IPS-15b (cell line): ENCODE data around the gene FAM83F.

ENCODE experiments used
- H3K27me3 ChIP-seq: one replicate; pipeline ENCODE4 v1.6.1; 2013; ENCODE audit warnings: low read length; ENCODE audit not compliant: control insufficient read depth, insufficient read depth
- H3K36me3 ChIP-seq: one replicate; pipeline ENCODE4 v1.6.1; 2013; ENCODE audit warnings: low read length; ENCODE audit not compliant: control insufficient read depth, insufficient read depth
- H3K4me1 ChIP-seq: one replicate; pipeline ENCODE4 v1.6.1; 2013; ENCODE audit warnings: mild to moderate bottlenecking, low read length; ENCODE audit not compliant: control insufficient read depth, insufficient read depth
- H3K4me3 ChIP-seq: one replicate; pipeline ENCODE4 v1.5.1; 2013; ENCODE audit warnings: low read depth, low read length
- H3K9ac ChIP-seq: one replicate; pipeline ENCODE4 v1.6.1; 2013; ENCODE audit warnings: low read depth, mild to moderate bottlenecking, low read length
- H3K9me3 ChIP-seq: one replicate; pipeline ENCODE4 v1.6.1; 2013; ENCODE audit warnings: mild to moderate bottlenecking, low read length; ENCODE audit not compliant: control insufficient read depth, insufficient read depth

FAM83F gene

GRCh38 chr22:39967996-39968972 is 26.5 kb upstream of the FAM83F start:
- Histone ChIP-seq H3K4me1 (peaks cover 7% of the 10 kb centered on the region), H3K27me3 (no peaks in the 10 kb centered on the region), H3K9ac (no peak overlapping the region)

GRCh38 chr22:39970742-39971141 is 24.0 kb upstream of the FAM83F start:
- no peaks in the 10 kb centered on the region for H3K36me3 ChIP-seq
- H3K4me3 ChIP-seq = no peak overlapping the region
- H3K9ac ChIP-seq = no peak overlapping the region
- no peaks in the 10 kb centered on the region for H3K9me3 ChIP-seq
- peaks cover 7% of the 10 kb centered on the region for H3K4me1 ChIP-seq
- no peaks in the 10 kb centered on the region for H3K27me3 ChIP-seq

More at GRCh38 chr22:39967996-39968972, 26.5 kb upstream of the FAM83F start:
- H3K36me3 ChIP-seq = no peaks in the 10 kb centered on the region
- no peak overlapping the region for H3K4me3 ChIP-seq
- H3K9me3 ChIP-seq = no peaks in the 10 kb centered on the region

GRCh38 chr22:39972641-39973040 is 22.1 kb upstream of the FAM83F start:
- peaks cover 4% of the 10 kb centered on the region for H3K27me3 ChIP-seq
- H3K9me3 ChIP-seq = no peaks in the 10 kb centered on the region
- H3K4me3 ChIP-seq = no peak overlapping the region
- no peak overlapping the region for H3K9ac ChIP-seq
- H3K4me1 ChIP-seq = peaks cover 7% of the 10 kb centered on the region
- H3K36me3 ChIP-seq = no peaks in the 10 kb centered on the region

GRCh38 chr22:39973656-39974055 is 21.1 kb upstream of the FAM83F start:
- no peak overlapping the region for H3K9ac ChIP-seq
- H3K36me3 ChIP-seq = no peaks in the 10 kb centered on the region
- peaks cover 3% of the 10 kb centered on the region for H3K4me1 ChIP-seq
- peaks cover 4% of the 10 kb centered on the region for H3K27me3 ChIP-seq
- H3K9me3 ChIP-seq = no peaks in the 10 kb centered on the region
- no peak overlapping the region for H3K4me3 ChIP-seq

- Histone ChIP-seq H3K27me3 (peaks cover 4% of the 10 kb centered on the region), H3K9me3 (no peaks in the 10 kb centered on the region), H3K4me3 (no peak overlapping the region), H3K36me3 (no peaks in the 10 kb centered on the region), H3K4me1 (no peaks in the 10 kb centered on the region), H3K9ac (no peak overlapping the region)
Observed at GRCh38 chr22:39974065-39974464, 20.7 kb upstream of the FAM83F start.

GRCh38 chr22:39979048-39979447 is 15.7 kb upstream of the FAM83F start:
- Histone ChIP-seq H3K27me3 (peaks cover 4% of the 10 kb centered on the region), H3K4me3 (no peak overlapping the region)

GRCh38 chr22:39979458-39979857 is 15.3 kb upstream of the FAM83F start:
- H3K9ac ChIP-seq = no peak overlapping the region
- peaks cover 4% of the 10 kb centered on the region for H3K27me3 ChIP-seq
- H3K9me3 ChIP-seq = no peaks in the 10 kb centered on the region

More at GRCh38 chr22:39979048-39979447, 15.7 kb upstream of the FAM83F start:
- Histone ChIP-seq H3K4me1 (no peaks in the 10 kb centered on the region), H3K9ac (no peak overlapping the region), H3K36me3 (no peaks in the 10 kb centered on the region), H3K9me3 (no peaks in the 10 kb centered on the region)

GRCh38 chr22:39980596-39980995 is 14.2 kb upstream of the FAM83F start:
- no peaks in the 10 kb centered on the region for H3K9me3 ChIP-seq
- H3K36me3 ChIP-seq = no peaks in the 10 kb centered on the region
- H3K4me3 ChIP-seq = no peak overlapping the region
- no peak overlapping the region for H3K9ac ChIP-seq
- H3K4me1 ChIP-seq = no peaks in the 10 kb centered on the region
- peaks cover 7% of the 10 kb centered on the region for H3K27me3 ChIP-seq

More at GRCh38 chr22:39979458-39979857, 15.3 kb upstream of the FAM83F start:
- H3K36me3 ChIP-seq = no peaks in the 10 kb centered on the region
- no peaks in the 10 kb centered on the region for H3K4me1 ChIP-seq
- H3K4me3 ChIP-seq = no peak overlapping the region

- H3K4me3 ChIP-seq = no peak overlapping the region
Observed at GRCh38 chr22:39983346-39983745, 11.4 kb upstream of the FAM83F start.

GRCh38 chr22:39984006-39984405 is 10.7 kb upstream of the FAM83F start:
- H3K4me1 ChIP-seq = no peaks in the 10 kb centered on the region
- H3K36me3 ChIP-seq = no peaks in the 10 kb centered on the region
- H3K27me3 ChIP-seq = peaks cover 14% of the 10 kb centered on the region
- no peaks in the 10 kb centered on the region for H3K9me3 ChIP-seq
- H3K4me3 ChIP-seq = no peak overlapping the region
- H3K9ac ChIP-seq = no peak overlapping the region

More at GRCh38 chr22:39983346-39983745, 11.4 kb upstream of the FAM83F start:
- Histone ChIP-seq H3K4me1 (no peaks in the 10 kb centered on the region), H3K9ac (no peak overlapping the region), H3K27me3 (peaks cover 12% of the 10 kb centered on the region), H3K9me3 (no peaks in the 10 kb centered on the region), H3K36me3 (no peaks in the 10 kb centered on the region)

GRCh38 chr22:39984746-39985145 is 10.0 kb upstream of the FAM83F start:
- Histone ChIP-seq H3K9me3 (no peaks in the 10 kb centered on the region), H3K4me1 (no peaks in the 10 kb centered on the region), H3K27me3 (peaks cover 21% of the 10 kb centered on the region), H3K4me3 (no peak overlapping the region), H3K36me3 (no peaks in the 10 kb centered on the region), H3K9ac (no peak overlapping the region)
